Central memory CD4-positive, alpha-beta T cell (primary cell): ENCODE measurements around the gene CNNM4.

Source experiments
- DNase-seq: peaks from one replicate; pipeline ENCODE4 v3.0.0; 2022

The CNNM4 gene

DNA sequence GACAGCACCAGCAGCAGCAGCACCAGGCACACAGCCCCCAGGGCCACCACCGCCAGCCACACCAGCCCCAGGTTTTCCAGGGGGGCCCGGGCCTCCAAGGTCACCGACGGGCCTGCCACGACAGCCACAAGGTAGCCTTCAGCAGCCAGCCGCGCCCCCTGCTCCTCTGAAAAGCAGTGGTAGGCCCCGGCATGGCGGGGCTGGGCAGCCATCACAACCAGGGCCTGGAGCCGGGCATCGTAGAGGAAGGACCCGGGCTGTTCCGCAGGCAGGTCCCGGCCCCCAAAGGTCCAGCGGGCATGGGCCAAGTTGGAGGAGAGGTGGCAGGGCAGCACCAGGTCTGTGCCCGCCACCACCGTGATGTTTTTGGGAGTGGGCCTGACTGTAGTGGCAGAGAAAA, 100.4 kb downstream of the CNNM4 start:
- DNase-seq, result no peak
